GM04504 (cell line): ENCODE measurements around the gene ANGPTL2.
A peak's percentile ranks its signal among the peaks of the same experiment; 100 is the strongest.

ENCODE experiments used
- DNase-seq: peaks from one replicate; pipeline ENCODE4 v3.0.0-alpha.2; 2012; ENCODE audit warnings: low read depth

ANGPTL2 gene

DNA sequence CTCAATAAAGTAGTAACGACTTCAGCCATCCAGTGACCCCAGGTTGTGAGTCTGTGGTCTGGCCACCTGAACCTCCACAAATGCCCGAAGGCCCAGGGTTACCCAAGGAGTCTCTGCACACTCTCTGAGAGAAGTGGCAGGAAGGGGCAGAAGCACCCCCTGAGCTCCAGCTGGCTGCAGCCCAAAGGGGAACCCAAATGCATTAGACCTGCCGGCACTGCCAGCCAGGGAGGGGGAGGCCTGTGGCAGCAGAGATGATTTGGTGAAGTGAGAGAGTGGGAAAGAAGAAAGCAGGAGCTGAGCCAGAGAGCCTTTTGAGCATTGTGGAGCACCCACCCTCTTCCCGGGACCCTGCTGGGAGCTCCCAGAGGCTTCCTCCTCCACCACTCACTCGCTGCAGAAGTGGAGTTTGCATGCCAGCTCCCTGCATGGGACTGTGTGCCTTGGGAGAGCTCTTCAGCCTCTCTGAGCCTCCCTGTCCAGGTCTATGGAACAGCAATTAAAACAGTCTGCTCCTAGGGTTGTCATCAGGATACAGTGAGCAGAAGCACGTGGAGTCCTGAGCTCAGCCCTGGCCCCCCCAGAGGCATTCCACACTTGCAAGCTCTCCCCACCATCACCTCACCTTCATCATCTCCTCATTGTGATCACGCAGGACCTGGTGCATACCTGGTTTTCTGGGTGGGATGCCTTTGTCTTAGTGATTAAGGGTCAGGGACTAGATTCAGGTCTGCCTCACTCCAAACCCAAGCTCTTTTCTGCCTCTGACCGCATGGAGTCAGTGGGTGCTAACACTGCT is 13.8 kb upstream of the ANGPTL2 start:
- no peak for DNase-seq

DNA sequence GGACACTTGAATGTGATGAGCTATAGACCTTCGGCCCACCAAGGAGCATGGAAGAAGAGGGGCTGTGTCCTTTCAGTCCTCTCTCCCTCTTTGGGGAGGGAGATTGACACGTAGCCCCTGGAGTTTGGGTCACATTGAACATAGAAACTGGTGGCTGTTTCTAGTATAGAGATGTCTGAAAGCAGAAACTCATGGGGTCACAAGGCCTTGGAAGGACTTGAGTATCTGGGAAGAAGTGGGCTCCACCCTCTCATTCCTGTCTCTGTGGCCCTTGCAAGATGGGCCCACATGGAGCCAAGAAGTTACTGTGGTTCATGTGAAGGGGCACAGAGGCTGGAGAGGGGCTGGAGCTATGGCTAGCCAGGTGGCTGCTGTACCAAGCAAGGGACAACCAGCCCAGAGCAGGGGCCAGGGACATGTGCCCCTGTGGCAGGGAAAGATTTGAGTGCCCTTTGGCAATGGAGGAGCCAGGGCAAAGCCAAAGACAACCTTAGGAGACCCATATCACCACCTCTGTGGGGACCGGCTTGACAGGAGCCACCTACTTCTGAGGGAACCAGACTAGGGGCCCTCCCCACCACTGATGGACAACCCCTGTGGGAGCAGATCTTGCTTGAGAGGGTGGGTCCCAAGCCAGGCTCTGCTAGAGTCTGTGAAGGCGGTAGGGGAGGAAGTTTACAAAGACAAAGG is 12.8 kb upstream of the ANGPTL2 start:
- no peak for DNase-seq

DNA sequence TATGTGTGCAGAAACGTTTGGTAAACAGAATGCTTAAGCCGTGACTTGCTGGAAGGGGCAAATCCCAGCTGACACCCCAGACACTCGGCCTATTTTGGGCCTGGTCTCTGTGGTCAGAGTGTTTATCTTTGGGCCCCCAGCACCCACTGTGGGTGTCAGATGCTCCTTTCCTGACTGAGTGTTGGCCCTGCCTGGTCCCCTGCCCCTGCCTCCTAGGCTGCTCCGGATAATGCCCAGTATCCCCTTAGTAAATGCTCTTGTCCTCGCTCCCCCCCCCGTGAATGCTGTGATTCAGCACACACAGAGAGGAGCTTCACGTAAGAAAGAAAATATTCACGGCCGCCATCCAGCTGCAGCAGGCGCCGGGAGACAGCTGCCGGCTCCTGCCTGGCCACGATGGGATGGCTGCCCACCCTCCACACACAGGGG is 11.3 kb upstream of the ANGPTL2 start:
- DNase-seq = peak; percentile 54

DNA sequence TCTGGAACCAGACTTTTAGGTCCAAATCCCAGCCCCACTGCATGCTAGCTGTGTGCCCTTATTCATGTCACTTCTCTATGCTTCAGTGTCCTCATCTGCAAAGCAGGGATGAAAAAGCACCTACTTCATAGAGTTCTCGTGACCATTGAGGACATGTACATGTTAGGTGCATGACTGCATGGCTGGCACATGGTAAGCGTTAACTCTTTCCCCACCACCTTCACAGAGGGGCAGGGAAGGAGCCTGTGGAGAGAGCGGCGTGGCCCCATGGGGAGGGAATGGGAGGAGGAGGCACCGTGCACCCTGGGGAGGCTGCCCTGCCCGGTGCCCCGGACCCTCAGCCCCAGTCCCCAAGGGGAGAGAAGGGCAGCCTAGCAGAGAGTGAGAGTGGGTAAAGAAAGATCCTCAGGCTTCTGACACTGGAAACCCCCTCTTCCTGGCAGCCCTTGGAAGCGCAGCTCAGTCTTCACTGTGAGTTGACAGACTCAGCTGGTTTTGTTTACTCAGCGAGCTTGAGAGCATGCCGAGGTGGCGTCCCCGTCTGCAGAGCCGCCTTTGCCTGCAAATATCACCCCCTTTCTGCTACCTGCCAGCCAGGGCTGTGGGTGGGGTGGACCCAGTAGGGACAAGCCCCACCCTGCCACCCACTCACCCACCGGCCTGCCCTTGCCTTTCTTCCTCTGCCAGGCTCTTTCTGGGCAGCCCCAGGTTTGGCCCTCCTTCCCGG is 10.6 kb upstream of the ANGPTL2 start:
- DNase-seq = no peak

DNA sequence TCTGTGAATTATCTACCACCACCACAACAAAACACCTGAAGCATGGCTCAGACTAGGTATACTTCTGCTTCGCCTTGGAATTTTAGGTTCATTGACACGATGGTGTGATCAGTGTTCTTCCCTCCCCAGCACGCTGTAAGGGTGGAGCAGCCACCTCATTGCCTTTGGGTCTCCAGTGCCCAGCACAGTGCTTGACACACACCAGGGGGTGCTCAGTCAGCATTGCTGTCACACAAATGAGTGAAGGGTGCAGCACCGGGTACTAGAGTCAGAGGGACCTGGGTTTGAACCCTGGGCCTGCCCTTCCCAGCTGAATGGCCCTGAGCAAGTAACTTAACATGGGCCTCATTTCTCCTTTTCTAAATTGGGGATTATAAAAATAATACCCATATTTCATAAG is 9.9 kb upstream of the ANGPTL2 start:
- DNase-seq = no peak

DNA sequence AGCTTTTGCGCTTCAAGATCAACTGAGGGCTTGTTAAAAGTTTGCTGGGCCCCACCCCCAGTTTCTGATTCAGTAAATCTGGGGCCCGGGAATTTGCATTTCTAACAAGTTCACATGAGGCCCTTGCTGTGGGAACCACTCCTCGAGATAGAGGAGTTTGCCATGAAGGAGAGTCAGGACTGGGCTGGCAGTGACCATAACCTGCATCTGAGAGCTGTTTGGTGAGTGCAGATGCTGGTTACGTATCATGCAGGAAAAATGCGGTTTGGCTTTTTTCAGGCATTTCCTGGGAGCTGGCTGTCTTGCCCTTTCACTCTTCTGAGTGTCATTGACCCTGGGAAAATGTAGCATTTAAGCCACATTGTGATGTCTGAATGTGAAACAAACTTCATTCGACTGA is 9.4 kb upstream of the ANGPTL2 start:
- peak; percentile 73 for DNase-seq

DNA sequence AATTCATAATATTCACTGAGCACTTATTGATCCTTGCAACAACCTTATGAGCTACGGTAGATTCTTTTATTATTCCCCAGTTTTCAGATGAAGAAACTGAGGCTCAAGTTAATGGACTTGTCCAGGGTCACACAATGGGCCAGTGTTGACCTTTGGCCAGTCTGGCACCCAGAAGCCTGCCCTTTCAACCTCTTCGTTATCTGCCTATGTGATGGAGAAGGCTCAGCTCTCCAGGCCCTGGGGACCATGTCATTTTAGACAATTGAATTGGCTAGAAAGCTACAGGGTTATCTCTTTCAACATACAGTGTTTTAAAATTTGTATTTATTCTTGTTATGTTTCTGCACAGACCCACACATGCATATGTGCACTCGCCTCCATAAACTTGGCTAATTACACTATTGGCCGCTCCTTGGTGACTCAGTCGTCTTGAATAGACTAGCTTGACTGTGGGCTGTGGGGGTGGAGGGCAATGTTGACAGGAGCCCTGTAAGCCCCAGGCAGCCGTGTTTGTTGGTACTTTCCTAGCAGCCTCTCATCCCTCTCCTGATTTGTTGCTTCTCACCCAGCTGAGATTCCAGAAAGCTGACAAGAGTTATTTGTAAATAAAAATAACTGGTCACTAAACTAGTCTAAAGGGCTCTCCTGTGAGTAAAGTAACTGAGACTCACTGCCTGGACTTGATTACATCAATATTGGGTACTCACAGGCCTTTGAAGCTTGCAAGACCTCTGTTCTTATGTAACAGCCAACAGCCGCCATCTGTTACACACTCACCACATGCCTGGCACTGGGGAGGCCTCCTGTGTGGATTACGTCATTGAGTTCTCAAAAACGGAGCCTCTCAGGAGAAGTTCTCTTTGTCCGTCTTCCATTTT is 8.5 kb upstream of the ANGPTL2 start:
- peak; percentile 96 for DNase-seq

DNA sequence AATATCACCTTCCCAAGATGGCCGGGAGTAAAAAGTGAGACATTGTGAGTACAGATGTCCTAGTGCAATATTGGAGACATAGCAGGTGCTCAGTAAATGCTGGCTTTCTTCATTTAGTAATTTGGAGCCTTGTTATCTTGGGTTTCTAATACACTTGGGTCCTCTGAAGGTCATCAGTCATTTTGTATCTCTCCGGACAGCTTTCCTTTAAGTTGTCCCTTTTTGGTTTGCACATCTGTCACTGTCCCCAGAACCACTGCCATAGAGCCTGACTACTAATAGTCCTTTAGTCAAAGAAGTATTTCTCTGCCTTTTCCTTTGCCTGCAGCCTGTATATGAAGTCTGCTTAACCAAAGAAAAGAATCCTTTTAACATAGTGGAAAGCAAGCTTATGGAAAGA is 7.8 kb upstream of the ANGPTL2 start:
- no peak for DNase-seq

DNA sequence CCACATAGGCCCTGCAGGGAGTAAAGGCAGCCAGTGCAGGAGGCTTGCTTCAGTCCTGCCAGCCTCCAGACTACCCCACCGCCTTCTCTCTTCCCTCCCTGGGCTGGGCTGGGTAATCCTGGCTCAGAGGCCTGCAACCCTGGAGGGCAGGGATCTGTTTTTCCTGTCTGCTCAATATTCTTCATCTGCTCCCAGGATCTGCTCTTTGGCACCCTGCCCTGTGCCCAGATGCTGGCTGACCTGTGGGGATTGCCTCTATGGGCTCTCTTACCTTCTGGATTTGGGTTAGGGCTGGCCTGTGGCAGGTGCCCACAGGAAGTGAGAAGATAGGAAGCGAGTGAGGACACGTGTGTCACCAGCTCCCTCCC is 7.3 kb upstream of the ANGPTL2 start:
- no peak for DNase-seq

DNA sequence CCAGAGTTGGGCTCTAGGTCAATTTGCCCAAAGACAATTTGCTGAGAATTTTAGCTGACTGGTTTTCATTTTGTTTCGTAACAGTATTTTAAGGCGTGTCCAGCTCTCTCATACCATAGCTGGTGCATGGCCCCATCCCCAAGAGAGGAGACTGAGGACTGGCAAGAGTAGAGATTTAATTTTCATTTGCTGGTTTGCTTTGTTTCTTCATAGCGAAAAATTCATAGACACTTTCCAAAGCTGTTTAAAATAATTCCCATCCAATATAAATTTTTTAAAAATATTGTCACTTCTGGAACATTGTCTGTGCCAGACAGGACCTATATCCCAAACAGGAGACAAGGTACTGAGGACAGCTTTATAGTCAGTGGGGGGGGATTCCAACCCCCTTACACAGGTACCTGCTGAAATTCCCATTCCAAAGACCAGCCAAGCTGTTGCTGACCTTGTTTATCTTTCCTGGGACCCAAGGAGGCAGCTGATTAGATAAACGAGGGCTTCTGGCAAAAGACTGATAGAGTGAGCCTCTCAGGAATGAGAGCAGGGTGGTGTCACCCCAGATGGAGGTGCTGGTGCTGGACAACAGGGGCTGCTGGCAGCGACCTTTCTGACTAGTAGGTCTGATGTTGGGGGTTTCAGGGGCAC is 6.8 kb upstream of the ANGPTL2 start:
- DNase-seq = no peak

DNA sequence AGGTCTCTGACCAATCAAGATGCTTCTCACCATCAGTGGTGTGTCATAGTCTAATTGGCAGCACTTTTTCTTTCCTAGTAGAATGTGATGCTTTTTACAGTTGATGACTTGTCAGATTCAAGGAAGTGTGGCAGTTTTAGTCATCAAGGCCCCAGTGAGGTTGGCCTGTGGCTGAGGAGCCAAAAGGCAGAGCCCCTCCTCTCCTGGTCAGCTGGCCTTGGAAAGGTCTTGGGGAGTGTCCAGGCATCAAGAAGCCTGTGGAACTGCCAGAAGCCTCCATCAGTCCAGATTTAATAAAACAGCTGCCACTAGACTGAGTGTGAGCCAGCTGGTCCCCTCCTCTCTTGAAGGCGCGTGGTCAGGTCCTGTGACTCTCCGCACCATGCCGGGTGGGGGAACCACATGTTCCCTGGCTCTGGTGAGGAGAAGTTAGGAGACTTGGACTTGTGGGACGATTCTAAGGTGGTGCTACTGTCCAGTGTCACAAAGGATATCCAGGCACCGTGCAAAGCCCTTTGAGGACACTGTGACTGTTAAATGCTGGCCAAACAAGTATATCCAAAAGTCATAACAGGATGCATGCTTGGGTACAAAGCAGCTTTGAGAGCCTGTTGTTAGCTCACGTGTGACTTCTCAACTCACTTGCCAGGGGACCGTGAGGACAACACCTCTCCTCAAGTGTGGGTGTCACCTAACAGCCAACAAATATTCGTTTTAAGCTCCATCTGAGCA is 6.1 kb upstream of the ANGPTL2 start:
- DNase-seq = peak; percentile 66

DNA sequence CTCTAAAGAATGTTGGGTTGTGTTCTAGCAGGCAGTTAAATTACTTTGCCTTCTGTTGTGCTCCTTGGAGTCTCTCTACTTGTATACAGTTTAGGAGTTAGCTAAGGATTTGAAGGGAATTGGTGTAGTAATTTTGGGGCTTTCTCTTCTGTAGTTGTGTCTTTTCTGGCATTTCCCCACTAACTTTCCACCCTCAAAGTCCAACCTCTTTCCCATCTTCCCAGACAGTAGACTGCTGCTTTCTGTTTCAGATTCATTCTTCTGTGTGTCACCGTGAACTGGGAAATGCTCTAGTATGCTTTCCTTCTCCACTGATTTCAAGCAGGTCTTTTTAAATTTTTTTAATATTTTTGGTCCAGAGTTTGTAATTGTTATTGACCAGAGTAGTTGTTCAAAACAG is 4.5 kb upstream of the ANGPTL2 start:
- no peak for DNase-seq

DNA sequence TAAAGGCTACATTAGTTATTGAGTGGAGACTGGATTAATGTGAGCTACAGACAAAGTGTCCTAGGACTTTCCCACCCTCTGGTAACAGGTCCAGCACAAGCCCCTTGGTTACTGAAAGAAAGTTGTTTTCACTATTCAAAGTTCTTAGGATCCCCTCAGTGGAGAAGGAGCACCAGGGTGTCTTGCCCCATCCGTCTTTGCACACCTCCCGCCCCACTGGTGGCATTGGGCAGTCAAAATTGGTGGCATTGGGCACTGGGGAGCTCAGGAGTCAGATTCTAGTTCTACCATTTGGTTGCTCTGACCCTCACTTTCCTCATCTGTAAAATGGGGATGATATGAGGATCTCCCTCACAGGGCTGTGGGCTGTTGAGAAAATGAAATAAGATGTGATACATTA is 2.4 kb upstream of the ANGPTL2 start:
- DNase-seq = no peak

DNA sequence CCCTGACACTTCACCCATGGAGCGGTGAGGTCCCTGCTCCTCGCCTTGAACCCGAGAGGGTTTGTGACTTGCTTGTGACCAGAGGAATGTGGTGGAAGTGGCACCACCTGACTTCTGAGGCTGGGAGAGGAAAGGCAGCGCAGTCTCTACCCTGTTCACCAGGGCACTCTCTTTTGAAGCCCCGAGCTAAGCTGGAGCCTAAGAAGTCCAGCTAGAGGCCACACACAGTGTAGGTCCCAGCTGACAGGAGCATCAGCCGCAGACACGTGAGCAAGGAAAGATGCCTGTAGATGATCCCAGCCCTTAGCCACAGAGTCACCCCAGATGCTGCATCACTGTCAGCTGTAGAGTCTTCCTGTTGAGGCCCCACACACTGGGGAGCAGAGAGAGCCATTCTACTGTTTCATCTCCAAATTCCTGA is 1.7 kb upstream of the ANGPTL2 start:
- no peak for DNase-seq

DNA sequence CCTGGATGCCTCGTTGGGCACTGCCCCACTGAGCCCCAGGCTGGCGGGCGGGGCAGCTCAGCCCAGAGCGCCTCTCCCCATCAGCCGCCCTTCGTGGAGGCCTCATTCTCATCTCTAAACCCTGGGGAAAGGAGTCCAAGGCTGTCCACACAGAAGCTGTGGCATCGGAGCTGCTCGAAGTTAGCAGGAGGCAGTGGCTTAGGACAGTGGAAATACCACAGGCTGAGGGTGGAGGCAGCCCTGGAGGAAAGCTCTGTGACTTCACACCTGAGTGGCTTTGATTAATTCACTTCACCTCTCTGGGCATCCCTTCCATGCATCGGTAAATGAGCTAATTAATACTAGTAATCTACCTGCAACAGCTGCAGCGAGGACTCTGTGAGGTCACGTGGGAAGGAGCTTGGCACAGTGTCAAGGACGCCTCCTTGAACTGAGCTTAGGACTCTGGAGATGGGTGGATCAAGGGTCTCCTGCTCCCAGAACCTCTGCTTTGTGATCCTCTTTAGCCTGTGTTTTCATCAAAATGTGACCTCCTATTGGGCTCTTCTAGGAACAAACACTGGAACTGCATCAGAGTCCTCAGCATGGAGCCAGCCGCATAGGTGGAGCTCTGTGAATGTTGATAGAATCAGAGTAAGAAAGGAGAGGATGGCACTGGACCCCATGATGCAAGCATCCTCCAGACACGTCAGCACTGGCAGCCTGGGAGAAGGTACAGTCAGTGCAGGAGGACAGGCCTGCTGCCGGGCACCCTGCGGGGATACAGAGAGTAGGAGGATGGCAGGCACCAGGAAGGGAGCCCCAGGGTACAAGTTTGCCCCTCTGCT is 842 bp upstream of the ANGPTL2 start:
- no peak for DNase-seq

DNA sequence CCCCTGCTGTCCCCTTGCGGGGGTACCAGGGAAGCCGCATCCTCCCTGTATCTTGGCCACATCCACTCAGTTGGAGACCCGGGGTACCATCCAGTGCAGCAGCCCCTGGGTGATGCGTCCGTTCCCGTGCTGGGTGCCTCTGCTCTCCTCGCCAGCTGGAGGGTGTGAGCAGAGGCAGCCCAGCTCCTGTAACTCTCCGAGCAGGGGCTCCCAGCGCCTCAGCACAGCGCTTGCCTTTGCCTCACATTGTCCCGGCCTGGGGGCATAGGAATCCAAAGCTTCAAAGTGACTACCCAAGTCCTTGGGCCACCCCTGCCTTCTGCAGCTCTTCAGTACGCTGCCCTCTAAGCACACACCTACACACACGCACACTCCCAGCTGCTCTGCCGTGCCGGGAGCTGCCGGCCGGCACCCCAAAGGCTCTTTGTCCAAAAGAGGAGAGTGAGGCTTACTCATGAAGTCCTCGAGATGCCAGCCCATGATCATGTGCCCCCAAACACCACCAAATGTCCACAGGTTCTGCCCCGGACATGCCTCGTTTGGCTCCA is 733 bp downstream of the ANGPTL2 start:
- DNase-seq = no peak

DNA sequence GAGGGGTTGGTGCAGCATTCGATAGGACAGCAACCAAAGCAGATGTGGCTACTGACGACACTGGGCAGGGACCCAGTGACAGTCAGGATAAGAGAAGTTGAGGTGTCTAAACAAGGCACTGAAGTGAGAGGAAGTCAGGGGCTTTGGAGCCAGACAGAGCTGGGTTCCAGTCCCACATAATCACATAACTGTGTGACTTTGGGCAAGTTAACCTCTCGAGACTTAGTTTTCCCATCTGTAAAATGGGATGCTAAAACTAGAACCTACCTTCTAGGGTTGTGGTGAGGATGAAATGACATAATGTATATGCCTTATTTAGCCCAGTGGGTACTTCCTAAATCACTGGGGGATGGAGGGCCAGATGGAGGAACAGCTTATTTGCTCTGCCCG is 3.1 kb downstream of the ANGPTL2 start:
- DNase-seq = no peak

DNA sequence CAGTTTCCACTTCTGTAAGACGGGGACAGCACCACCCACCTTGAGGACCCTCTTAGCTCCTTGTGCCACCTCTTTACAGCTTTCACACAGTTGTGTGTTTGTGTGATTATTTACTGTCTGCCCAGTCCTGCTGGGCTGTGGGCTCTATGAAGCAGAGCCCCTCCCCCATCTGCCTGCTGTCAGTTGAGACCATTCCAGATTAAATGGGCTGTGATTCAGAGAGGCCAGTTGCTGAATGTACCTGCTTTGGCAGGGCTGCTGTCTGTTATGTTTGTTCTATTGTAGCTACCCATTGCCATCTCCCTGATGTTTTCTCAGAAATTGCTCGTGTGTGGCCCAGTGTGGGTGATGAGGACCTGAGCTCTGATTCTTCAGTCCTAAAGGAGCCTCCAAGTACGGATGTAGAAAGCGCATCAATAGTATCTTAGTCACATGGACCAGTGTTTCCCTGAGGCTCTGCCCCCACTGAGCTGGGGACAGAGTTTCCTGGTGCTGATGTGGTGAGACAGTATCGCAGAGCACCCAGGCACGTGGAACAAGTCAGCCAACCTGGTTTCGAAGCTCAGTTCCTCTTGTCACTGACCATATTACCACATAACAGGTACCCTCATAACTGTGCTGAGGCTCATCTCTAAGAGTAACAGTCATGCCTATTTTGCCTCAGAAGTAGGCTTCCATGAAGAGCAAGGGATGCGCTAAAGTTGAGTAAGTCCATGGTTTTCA is 3.7 kb downstream of the ANGPTL2 start:
- DNase-seq = no peak

DNA sequence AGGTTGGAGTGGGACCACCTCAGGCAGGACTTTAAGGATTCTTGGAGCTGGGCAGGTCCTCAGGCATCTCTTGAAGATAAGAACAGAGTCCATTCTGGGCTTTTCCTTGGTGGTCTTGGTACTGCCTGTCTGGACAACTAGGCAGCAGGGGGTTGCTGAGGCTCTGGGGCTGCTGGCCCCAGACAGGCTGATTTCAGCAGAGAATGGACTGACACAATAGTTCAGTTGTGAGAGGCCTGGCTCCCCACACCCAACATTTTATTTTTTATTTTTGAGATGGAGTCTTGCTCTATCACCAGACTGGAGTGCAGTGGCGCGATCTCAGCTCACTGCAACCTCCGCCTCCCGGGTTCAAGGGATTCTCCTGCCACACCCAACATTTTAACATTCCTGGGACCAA is 4.6 kb downstream of the ANGPTL2 start:
- no peak for DNase-seq
